ENCODE results near the gene SNORC. TPM values are rescaled to one million over a fixed set of nuclear protein-coding genes. Genes with fewer than 3 reads are reported as not detected.

SNORC gene
- polyA plus RNA-seq, 1 donor from 2014 or later = 0.68 TPM

DNA sequence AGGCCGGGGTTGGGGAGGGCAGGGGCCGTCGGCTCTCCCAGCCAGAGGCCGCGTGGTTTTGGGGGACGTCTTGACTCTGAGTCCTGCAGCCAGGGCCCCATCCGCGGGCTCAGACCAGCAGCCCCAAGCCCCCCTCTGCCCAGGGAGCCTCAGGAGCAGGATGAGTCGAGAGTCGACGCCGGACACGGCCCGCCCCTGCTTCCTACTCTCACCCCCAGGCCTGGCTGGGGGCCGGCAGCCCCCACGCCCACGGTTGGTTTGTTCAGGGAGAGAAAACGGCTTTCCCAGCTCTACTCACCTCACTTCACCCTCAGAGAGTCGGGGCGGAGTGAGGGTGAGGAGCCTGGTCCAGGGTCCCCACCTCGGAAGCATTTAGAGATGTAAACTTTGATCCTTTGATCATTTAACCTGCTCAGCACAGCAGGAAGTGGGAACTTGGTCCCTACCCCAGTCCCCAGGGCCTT lies 6.9 kb downstream of the SNORC start:
- Histone ChIP-seq H3K9ac (ENCODE audit: low read length) (peak overlapping the region; percentile 58), H3K9me2 (ENCODE audit: insufficient read depth, low read length) (no peaks in the 10 kb centered on the region)
- TF ChIP-seq TAF1 (IDR thresholded peaks at IDR 0.05; ENCODE audit: low read depth) (no peak), MXI1 (conservative IDR thresholded peaks at IDR 0.05; ENCODE audit: poor library complexity, severe bottlenecking) (no peak), RAD21 (conservative IDR thresholded peaks at IDR 0.05) (no peak), SMC3 (conservative IDR thresholded peaks at IDR 0.05; ENCODE audit: poor library complexity) (no peak), EZH2 (IDR thresholded peaks at IDR 0.05; ENCODE audit: borderline replicate concordance, insufficient read depth, low read length, poor library complexity, severe bottlenecking) (no peak)

DNA sequence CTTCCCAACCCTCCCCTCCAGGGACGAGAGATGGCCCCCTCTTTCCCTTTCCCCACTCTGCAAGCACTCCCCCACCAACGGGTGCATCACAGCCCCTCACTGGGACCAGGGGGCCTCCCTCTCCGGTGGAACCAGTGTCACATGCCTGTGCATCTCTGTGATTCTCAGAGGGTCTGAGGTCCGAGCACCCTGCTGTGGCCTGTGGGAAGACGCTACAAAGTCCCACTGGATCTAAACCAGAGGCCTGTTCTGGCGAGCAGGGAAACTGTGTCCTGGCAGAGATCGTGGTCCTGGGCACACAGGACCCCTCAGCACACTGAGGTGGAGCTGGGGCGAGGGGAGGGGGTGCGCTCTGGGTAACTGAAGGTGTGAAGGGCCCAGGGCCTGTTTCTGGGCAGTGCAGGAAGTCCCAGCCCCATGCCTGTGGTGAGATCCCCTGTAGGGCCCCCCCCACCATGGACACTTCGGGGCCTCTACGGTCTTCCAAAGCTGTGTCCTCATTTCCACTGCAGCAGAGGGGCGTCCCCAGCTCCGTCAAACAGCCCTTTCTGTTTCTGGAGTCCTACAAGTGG lies 8.0 kb downstream of the SNORC start:
- H3K36me3 ChIP-seq (ENCODE audit: insufficient read depth, low read length) = no peaks in the 10 kb centered on the region
- H2AFZ ChIP-seq (ENCODE audit: low read depth, low read length) = no peak overlapping the region
- H3K4me3 ChIP-seq (ENCODE audit: low read length) = no peak overlapping the region
- no peaks in the 10 kb centered on the region for H4K20me1 ChIP-seq (ENCODE audit: insufficient read depth)
- peaks cover 20% of the 10 kb centered on the region for H3K27me3 ChIP-seq (ENCODE audit: insufficient read depth, low read depth, low read length)
- H3K4me2 ChIP-seq (ENCODE audit: low read length) = no peak overlapping the region
- H3K27ac ChIP-seq (ENCODE audit: low read length) = no peak overlapping the region
- H3K79me2 ChIP-seq (replicated peaks; ENCODE audit: insufficient read depth, low read length) = no peaks in the 10 kb centered on the region
- no peak overlapping the region for H3K9ac ChIP-seq (ENCODE audit: low read length)
- H3F3A ChIP-seq (ENCODE audit: insufficient read depth, low read length, poor library complexity, severe bottlenecking) = no peaks in the 10 kb centered on the region
- H3K9me3 ChIP-seq (ENCODE audit: low read length) = no peaks in the 10 kb centered on the region
- H3K9me2 ChIP-seq (ENCODE audit: insufficient read depth, low read length) = no peaks in the 10 kb centered on the region
- TF ChIP-seq MXI1 (conservative IDR thresholded peaks at IDR 0.05; ENCODE audit: poor library complexity, severe bottlenecking) (no peak), TAF1 (IDR thresholded peaks at IDR 0.05; ENCODE audit: low read depth) (no peak), POLR2AphosphoS5 (IDR thresholded peaks at IDR 0.05) (no peak), EP300 (conservative IDR thresholded peaks at IDR 0.05; ENCODE audit: poor library complexity, severe bottlenecking) (no peak), SMC3 (conservative IDR thresholded peaks at IDR 0.05; ENCODE audit: poor library complexity) (no peak), RAD21 (conservative IDR thresholded peaks at IDR 0.05) (no peak)
- TF ChIP-seq, protein P1, sequence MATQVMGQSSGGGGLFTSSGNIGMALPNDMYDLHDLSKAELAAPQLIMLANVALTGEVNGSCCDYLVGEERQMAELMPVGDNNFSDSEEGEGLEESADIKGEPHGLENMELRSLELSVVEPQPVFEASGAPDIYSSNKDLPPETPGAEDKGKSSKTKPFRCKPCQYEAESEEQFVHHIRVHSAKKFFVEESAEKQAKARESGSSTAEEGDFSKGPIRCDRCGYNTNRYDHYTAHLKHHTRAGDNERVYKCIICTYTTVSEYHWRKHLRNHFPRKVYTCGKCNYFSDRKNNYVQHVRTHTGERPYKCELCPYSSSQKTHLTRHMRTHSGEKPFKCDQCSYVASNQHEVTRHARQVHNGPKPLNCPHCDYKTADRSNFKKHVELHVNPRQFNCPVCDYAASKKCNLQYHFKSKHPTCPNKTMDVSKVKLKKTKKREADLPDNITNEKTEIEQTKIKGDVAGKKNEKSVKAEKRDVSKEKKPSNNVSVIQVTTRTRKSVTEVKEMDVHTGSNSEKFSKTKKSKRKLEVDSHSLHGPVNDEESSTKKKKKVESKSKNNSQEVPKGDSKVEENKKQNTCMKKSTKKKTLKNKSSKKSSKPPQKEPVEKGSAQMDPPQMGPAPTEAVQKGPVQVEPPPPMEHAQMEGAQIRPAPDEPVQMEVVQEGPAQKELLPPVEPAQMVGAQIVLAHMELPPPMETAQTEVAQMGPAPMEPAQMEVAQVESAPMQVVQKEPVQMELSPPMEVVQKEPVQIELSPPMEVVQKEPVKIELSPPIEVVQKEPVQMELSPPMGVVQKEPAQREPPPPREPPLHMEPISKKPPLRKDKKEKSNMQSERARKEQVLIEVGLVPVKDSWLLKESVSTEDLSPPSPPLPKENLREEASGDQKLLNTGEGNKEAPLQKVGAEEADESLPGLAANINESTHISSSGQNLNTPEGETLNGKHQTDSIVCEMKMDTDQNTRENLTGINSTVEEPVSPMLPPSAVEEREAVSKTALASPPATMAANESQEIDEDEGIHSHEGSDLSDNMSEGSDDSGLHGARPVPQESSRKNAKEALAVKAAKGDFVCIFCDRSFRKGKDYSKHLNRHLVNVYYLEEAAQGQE (IDR thresholded peaks at IDR 0.05; ENCODE audit: borderline replicate concordance) = no peak

More for the DNA sequence above, 6.9 kb downstream of the SNORC start:
- Histone ChIP-seq H3K27me3 (ENCODE audit: insufficient read depth, low read depth, low read length) (peaks cover 20% of the 10 kb centered on the region), H3K36me3 (ENCODE audit: insufficient read depth, low read length) (no peaks in the 10 kb centered on the region), H4K20me1 (ENCODE audit: insufficient read depth) (no peaks in the 10 kb centered on the region), H3F3A (ENCODE audit: insufficient read depth, low read length, poor library complexity, severe bottlenecking) (no peaks in the 10 kb centered on the region), H3K9me3 (ENCODE audit: low read length) (no peaks in the 10 kb centered on the region), H3K79me2 (replicated peaks; ENCODE audit: insufficient read depth, low read length) (no peaks in the 10 kb centered on the region), H3K4me3 (ENCODE audit: low read length) (peak overlapping the region; percentile 68), H2AFZ (ENCODE audit: low read depth, low read length) (no peak overlapping the region), H3K4me2 (ENCODE audit: low read length) (no peak overlapping the region), H3K27ac (ENCODE audit: low read length) (no peak overlapping the region)

DNA sequence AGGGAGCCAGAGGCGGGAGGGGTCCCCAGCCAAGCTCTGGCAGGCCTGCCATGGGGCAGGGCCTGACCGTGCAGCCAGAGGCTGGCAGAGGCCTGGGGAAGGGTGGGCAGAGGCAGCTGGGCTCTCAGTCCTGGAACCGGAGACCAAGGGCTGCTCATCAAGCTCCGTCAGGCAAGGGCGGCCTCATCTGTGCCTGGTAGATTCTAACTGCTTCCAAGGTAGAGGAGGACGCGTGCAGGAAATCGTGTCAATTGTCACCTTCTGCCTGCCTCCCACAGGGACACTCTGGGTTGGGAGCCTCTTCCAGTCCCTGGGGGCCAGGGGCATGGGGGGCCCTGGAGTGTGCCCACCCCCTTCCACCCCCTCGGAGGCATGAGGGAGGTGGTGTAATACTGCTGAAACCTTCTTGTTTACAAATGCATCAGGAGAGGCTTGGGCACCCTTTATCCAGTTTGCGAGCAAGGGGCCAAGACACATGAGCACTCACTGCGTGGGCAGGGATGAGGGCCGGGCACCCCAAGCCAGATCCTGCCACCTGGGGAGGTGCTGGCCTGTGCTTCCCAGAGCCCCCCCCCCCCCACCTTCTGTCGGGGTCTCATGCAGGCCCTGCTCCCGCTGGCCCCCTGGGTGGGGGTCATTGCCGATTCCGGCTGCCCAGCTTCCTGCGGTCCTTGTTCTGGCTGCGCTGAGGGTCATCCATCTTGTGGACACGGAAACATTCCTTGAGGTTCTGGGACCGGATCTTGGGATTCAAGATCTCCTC lies 9.0 kb downstream of the SNORC start:
- no peak overlapping the region for H3K9ac ChIP-seq (ENCODE audit: low read length)
- no peak overlapping the region for H3K27ac ChIP-seq (ENCODE audit: low read length)
- no peak overlapping the region for H2AFZ ChIP-seq (ENCODE audit: low read depth, low read length)
- H3K27me3 ChIP-seq (ENCODE audit: insufficient read depth, low read depth, low read length) = peaks cover 20% of the 10 kb centered on the region
- H3K4me2 ChIP-seq (ENCODE audit: low read length) = no peak overlapping the region
- no peaks in the 10 kb centered on the region for H3F3A ChIP-seq (ENCODE audit: insufficient read depth, low read length, poor library complexity, severe bottlenecking)
- no peaks in the 10 kb centered on the region for H3K9me2 ChIP-seq (ENCODE audit: insufficient read depth, low read length)
- no peaks in the 10 kb centered on the region for H4K20me1 ChIP-seq (ENCODE audit: insufficient read depth)
- H3K9me3 ChIP-seq (ENCODE audit: low read length) = no peaks in the 10 kb centered on the region
- no peaks in the 10 kb centered on the region for H3K79me2 ChIP-seq (replicated peaks; ENCODE audit: insufficient read depth, low read length)
- TF ChIP-seq, protein P2, sequence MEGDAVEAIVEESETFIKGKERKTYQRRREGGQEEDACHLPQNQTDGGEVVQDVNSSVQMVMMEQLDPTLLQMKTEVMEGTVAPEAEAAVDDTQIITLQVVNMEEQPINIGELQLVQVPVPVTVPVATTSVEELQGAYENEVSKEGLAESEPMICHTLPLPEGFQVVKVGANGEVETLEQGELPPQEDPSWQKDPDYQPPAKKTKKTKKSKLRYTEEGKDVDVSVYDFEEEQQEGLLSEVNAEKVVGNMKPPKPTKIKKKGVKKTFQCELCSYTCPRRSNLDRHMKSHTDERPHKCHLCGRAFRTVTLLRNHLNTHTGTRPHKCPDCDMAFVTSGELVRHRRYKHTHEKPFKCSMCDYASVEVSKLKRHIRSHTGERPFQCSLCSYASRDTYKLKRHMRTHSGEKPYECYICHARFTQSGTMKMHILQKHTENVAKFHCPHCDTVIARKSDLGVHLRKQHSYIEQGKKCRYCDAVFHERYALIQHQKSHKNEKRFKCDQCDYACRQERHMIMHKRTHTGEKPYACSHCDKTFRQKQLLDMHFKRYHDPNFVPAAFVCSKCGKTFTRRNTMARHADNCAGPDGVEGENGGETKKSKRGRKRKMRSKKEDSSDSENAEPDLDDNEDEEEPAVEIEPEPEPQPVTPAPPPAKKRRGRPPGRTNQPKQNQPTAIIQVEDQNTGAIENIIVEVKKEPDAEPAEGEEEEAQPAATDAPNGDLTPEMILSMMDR (IDR thresholded peaks at IDR 0.05; ENCODE audit: poor library complexity, severe bottlenecking) = no peak
- TF ChIP-seq SMC3 (conservative IDR thresholded peaks at IDR 0.05; ENCODE audit: poor library complexity) (no peak), EP300 (conservative IDR thresholded peaks at IDR 0.05; ENCODE audit: poor library complexity, severe bottlenecking) (no peak), TAF1 (IDR thresholded peaks at IDR 0.05; ENCODE audit: low read depth) (no peak), MXI1 (conservative IDR thresholded peaks at IDR 0.05; ENCODE audit: poor library complexity, severe bottlenecking) (no peak), EZH2 (IDR thresholded peaks at IDR 0.05; ENCODE audit: borderline replicate concordance, insufficient read depth, low read length, poor library complexity, severe bottlenecking) (no peak), POLR2AphosphoS5 (IDR thresholded peaks at IDR 0.05) (no peak), RAD21 (conservative IDR thresholded peaks at IDR 0.05) (no peak)
- TF ChIP-seq, protein P1 (IDR thresholded peaks at IDR 0.05; ENCODE audit: borderline replicate concordance) = no peak
- no peaks in the 10 kb centered on the region for H3K36me3 ChIP-seq (ENCODE audit: insufficient read depth, low read length)
- no peak overlapping the region for H3K4me3 ChIP-seq (ENCODE audit: low read length)

Data from neural cell (in vitro differentiated cells).